Inferior parietal cortex (tissue), 1 donor: ENCODE data around the gene C3orf20.

Experiments used
- DNase-seq: peaks from one replicate; pipeline ENCODE4 v3.0.0-alpha.2; 2016; ENCODE audit errors: extremely low spot score

C3orf20 gene

DNA sequence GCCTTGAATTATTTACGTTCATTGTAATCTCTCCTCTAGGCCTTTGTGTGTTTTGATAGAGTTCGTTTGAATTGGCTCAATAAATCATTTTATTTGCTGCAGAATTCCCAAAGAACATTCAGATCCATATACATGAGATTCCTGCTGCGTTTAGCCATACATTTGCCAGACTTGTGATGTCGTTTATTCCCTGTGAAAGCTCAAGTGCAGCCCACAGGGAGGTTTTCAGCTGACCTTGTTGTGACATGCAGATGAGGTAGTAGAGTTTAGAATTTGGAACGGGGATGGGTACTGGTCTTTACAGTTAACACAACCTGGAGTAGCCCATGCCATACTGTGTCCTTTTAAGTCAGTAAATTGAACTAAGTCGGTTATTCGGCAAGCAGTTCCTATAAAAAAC lies at the start of gene C3orf20:
Gene C3orf20 (plus strand): TSS at position 301 of the 400 bp plus-strand sequence. CDS start 7,573 bp downstream, outside the sequence.
- no peak for DNase-seq

DNA sequence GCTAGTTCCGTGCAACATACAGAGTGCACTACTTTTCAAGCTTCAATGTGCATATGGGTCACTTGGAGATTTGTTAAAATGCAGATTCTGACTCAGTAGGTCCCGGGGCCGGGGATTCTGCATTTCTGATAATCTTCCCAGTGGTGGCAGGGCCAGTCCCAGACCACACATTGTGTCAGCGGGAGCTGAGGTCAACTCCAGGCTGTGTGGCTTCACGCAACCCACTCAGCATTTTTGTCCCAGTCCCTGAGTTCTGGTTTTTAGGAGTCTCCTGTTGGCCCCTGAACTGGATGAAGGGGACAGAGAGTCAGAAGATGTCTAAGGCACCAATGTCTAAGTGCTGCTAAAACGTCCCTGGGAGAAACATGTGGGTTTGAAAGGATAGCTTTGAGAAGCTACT lies 49.5 kb upstream of the C3orf20 start:
- no peak for DNase-seq

DNA sequence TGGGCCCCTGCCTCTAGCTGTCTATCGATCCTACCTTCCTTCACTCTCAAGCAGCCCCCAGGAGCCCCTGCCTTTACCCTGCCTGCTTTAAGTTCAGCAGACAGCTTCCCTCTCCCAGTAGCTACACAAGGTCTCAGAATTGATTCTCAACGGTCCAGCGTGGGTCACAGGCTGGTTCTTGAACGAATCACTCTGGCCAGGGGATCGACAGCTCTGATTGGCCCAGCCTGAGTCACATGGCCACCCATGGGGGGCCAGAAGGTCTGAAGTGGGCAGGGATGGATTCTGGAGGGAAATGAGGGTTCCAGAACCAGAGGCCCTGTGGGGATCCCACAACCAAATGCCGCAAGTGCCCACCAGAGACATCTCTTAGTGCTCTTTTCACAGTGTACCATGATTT lies 47.1 kb upstream of the C3orf20 start:
- DNase-seq, result no peak

DNA sequence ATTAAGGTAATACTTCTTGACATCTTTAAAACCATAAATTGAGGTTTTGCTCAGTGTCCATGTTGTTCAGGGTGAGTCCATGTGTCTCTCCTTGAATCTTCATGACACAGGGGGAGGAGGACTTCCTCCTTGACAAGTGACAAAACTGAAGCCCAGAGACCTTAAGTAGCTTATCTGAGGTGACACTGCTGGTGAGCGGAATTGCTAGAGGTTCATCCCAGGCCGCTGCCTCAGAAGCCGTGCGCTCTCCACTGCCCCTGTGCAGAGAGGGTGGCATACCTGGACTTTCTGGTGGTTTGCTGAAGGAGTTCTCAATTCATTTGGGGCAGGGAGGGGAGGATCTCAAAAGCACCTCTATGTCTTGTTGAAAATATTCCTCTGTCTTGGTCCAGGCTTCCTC lies 46.5 kb upstream of the C3orf20 start:
- DNase-seq, result no peak

DNA sequence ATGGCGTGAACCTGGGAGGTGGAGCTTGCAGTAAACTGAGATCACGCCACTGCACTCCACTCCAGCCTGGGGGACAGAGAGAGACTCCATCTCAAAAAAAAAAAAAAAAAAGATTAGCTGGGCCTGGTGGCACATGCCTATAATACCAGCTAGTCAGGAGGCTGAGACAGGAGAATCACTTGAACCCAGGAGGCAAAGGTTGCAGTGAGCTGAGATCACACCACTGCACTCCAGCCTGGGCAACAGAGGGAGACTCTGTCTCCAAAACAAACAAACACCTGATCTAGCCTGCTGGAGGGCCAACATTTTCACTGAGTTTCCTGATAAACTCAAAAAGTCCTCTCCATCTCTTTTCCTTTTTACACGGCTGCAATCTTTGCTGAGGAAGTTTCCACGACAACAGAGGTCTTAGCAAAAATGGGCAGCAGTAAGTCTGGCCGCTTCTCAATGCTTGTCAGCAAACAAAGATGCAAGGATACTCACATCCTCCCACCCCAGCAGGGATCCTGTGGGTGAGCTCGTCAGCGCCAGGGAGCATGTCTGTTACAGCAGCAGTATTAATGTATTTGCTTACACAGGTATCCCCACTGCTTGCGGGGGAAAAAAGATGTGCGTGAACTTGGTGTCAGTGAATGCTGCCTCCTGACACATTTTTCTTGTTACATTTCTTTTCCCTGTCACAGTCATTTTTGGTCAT lies 44.4 kb upstream of the C3orf20 start:
- DNase-seq, result no peak

DNA sequence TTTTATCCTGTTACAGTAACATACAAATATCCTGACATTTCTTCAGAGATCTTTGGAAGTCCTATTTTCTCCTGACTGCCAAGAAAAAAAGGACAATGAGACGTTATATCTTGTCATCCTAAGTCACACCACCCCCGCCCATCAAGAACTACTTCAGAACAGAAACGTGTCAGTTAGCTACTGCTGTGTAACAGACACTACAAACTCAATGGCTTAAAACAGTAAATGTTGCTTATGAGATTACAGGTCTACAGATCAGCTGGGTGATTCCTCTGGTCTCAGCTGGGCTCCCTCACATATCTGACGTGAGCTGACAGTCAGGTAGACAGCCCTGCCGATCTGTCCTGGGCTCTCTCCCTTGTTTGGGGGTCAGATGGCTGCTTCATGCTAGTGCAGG lies 43.8 kb upstream of the C3orf20 start:
- no peak for DNase-seq

DNA sequence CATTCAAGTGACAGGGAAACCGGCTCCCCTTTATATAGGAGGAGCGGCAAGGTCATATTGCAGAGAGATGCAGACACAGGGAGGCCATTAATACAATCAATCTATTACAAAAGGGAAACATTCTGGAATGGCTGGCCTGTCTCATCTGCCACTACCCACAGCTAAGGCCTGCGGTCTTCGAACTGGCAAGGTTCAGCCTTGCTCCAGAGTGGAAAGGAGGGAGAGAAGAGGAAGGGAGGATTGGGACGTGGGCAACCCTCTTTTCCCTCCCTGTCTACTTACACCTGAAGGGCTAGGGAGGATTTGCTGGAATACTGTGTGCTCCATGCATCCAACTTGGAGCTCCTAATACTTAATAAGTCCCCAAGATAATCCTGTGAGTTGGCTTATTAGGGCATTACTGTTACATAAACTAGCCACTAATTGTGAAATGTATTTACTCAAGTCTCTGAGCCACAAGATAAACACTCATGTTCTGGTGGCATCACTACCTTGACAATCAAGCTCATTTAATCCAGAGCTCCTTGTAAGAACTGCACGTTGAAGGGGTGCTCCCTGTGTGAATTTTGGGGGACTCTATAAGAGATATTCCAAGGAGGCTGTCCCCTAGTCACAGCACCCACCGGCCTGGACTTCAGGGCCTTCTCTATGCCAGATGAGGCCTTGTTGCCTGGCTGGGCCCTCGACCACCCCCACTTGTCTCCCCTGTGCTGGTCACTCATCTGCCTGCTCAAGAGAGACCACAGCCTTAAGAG lies 43.1 kb upstream of the C3orf20 start:
- DNase-seq, result no peak

DNA sequence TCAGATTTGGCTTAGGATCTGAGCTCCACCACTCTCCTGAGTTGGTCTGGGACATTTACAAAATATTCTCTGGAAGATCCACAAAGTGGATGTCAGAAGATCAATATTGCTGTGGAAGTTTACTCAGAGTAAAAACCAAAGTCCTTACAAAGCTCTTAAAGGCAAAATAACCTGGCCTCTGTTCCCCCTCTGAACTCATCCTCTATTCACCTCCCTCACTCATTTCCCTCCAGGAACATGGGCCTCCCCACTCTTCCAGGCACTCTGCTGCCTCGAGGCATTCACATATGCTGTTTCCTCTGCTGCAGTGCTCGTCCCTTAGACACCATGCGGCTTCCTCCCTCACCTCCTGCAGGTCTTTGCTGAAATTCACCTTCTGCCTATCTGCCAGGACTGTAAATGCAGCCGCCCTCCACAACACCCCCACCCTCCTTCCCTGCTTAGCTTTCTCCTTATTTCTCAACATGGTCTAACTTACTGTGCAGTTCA lies 42.5 kb upstream of the C3orf20 start:
- no peak for DNase-seq

DNA sequence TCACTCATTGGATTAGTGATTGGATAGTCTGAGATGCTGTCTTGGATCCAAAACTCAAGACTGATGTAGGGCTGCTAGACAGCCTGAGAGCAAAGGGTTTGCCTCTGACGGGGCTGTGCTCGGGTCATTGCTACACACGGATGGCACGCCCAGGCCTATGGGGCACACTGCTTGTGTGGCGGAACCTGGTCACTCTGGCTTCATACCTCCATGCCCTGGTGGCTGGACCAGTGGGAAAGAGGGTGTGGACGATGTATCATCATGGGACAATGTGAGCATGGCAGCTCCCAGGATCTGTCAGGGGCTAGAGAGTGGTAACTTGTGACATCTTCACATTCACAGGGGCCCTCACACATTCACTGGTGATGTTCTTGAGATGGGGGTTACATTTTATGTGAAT lies 41.5 kb upstream of the C3orf20 start:
- no peak for DNase-seq

DNA sequence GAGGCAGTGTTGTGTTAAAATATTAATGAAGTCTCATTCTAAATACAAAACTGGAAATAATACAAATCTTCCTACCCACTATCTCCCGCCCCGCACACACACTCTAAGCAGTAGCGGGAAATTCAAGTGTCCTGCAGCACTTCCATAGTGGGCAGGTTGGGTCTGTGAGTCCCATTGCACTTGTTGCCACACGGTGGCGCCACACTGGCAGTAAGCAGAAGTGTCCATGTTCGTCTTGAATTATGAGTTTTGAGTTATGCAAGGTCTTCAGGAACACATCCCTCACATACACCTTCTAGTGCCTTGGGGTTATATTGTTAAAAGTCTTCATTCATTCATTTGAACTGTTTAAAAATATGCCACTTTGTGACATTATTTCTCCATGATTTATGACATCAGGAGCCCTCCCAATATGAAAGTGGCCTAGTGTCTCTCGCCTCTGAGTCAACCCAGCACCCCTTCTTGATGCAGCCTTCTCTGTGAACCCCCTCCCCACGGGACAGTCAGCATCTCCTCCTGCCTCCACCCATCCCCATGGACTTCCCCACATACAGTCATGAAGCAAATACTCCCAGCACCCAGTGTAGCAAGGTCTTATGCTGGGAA lies 41.0 kb upstream of the C3orf20 start:
- peak; percentile 34 for DNase-seq

DNA sequence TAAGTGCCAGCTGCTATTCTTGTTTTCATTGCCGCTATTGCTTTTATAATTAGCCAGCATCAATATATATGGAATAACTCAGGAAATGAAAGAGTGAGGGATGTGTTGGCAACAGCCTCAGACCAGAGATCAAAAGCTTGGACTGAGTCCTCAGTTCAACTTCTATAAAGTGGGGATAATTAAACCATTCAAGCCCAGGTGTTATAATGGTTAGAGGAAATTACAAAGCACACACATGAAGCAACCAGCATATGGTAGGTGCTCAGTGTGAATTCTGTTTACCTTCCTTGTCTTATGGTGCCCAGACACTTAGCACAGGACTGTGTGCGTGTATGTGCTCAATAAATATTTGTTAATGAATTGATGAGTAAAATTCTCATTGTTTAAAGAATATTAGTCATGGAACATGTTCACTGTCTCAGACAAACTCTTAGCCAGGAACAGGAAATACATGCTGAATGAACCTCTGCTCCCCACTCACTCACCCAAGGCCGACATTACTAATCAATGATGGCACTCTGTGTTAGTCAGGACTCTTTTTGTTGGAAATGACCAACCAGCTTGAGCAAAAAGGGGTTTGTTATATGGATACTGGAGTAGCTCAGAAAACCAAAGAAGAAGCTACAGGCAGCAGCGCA lies 40.1 kb upstream of the C3orf20 start:
- DNase-seq, result no peak

DNA sequence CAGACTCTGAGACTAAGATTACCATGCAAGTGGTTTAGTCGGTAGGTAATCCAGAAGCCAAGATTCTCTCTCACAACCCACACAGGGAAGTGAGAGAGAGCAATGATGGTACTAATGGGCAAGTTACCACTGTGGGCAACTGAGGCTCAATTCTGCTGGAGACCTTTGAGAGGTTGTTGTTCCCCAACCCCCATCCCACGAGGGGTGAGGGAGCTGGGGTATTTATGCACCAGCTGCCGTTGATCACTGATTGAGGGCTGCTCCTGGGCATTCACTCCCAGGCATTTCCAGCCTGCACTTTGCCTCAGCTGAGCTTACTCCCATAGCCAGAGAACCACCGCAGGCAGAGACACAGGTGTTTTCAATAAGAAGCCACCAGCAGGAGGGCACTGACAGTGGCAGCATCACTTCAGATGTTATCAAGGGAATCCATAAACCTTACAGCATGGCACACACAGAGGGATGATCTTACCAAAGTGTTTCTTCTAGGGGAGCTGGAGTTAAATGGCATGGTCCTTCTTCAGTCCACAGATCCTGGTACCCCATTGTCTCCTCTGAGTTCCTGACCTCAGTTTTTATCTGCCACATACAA lies 38.3 kb upstream of the C3orf20 start:
- no peak for DNase-seq

DNA sequence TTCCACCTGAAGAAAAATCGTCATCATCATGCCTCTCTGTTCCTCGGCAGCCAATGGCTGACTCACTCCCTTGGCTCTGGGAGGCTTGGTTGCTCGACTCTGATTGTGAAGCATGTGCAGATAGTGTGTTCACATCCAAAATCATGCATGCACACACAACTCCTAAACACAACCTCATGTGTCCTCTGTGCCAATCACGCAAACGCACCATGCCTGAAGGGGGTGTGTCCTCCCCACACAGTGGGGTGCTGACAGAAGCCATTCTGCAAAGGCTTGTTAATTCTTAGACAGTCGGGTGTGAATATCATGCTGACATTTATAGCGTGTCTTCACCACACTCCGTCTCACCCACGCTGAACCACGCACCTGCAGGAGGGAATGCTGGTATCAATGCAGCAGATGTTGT lies 34.8 kb upstream of the C3orf20 start:
- peak; percentile 49 for DNase-seq

DNA sequence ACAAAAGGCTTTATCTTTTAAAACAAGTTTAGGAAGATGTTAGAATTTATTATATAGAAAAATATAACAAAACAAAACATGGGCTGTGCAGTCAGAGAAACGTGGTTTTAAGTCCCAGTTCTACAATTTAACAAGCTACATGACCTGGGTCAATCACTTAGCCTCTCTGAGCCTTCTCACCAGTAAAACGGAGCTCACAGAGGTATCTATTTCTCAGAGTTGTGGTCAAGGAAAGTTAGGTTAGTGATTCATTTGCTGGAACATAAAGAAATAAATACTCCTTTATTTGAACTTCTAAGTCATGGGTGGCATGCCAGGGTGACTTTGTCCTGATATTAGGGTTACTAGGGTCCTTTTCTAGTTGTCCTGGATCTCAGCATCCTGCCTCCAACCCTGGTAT lies 34.2 kb upstream of the C3orf20 start:
- no peak for DNase-seq

DNA sequence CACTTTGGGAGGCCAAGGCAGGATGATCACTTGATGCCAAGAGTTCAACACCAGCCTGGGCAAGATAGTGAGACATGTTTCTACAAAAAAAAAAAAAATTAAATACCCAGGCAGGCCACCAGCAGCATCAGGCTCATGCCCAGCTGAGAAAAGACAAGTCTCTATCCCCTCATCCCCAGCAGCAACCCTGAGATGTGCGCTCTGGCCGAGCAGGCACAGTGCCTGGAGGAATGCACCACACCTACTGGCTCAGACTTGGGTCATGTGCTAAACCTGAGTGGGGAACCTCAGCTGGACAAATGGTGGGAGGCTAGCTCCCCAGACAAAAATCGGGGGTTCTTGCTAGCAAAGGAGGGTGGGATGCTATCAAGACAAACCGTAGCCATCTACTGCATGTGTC lies 33.6 kb upstream of the C3orf20 start:
- DNase-seq, result no peak

DNA sequence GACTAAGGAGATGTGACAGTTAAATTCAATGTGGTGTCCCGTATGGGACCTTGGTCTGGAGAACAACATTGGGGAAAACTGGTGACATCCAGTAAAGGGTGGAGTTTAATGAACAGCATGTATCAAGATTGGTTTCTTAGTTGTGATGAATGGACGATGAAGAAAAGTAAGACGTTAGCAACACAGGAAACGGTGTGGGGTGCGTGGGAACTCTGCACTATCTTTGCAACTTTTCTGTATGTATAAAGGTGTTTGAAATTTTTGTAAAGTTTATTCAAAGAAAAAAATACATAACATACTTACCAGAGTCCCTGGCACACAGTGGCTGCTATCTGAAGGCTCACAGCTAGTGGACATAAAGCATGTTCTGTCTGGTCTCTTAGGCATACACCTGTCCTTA lies 29.5 kb upstream of the C3orf20 start:
- no peak for DNase-seq

DNA sequence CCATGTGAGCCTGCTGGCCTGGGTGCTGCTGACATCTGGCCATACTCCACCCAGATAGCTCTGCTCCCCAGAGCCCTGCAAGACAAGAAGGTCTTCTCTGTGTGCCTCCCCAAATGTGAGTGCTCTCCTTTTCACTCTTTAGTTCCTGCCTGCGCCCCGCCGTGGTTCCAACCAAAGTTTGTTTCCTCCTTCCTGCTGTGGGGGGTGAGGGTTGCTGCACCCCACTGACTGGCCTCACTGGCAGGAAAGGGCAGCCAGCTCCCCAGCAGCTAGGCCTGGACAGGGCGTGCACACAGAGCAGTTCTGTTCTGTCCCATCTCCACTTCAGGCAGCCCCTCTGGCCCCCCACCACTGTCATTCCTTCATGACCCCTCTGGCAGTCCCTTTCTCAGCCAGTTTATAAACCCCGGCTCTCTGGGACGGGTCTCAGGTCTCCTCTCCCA lies 28.8 kb upstream of the C3orf20 start:
- no peak for DNase-seq

DNA sequence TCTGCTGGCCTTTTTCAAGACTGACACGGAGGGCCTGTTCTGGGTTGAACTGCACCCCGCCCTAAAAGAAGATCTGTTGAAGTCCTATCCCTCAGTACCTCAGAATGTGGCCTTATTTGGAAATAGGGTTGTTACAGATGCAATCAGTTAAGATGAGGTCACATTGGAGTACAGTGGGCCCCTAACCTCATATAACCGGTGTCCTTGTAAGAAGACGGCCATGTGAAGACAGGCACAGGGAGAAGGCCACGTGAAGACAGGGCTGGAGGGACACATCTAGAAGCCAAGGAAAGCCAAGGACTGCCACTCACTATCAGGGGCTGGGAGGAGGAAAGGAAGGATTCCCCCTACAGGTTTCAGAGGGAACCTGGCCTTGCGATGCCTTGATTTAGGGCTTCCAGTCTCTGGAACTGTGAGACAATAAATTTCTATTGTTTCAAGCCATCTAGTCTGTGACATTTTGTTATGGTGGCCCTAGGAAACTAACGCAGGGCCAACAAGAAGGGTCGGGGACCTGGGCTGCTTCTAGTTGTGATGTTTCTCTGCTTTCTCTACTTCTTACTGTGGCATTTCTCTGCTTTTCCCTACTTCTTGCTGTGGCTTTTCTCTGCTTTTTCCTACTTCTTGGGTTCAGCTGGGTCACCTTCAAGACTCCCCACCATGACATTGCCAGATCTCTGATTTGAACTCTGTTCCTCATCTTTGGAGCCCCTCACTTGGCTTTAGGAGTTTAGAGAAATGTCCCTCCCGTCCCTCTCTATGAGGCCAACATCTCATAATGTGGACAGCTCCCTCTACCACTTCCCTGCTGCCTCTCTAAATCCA lies 28.1 kb upstream of the C3orf20 start:
- no peak for DNase-seq

DNA sequence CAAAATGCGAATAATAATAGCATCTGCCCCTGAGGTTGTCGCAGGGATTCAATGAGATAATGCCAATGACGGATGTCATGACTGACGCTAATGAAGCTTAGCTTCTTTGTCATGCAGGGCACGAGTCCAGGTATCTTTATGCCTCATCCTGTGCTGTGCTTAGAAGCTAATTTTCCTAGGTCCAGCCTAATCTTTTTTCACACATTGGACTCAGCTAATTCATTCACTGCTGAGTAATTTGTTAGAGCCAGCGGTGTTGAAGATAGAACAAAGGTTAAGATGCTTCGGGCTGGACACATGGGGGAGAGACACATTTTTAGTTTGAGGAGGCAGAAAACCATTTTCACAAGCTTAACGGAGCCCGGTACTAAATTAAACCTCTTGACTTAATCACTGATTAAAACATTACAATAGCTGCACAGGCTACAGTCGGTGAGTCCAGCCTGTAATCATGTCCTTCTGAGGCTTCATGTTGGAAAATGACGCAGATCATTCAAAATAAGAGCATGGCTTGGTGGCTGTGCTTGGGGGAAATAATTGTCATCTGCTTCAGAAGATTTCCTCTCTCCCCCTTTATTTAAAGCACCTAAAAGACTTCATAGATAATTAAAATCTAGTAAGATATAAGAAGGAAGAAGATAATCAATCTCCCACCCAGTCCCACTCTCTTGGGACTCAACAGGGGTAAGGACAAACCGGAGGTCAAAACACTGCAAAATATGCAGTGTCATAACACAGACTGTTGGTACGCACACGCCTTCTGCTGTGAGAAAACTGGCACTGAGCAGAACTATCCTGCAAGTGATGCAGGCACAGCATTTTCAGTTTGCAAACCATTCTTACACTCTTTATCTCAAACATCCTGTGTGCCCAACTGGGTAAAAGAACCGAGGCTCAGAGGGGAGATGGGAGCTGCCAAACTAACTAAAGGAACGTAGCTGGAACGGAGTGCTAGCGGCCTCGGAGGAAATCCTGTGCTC lies 26.7 kb upstream of the C3orf20 start:
- DNase-seq, result no peak

DNA sequence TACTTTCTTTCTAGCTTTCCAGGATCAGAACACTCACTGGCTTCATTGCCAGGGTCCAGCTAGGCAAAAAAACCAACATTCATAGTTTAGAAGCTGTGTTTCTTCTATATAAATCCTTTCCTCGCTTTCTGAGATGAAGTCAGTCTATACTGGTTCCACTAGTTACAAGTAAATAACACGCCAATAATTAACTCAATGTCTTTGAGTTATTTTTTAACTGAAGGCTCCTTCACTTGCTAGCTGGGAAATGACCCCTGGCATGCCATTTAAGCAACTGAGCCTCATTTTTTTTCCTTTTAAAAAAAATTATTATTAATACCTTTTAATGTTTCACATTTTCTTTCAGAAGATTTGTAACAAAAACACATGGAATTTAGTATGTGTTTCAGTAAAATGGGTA lies 25.5 kb upstream of the C3orf20 start:
- no peak for DNase-seq
